GM12878 (cell line): Measurements from ENCODE around the gene MLLT3. TPM values are rescaled to one million over a fixed set of nuclear protein-coding genes. Genes with fewer than 3 reads are reported as not detected.
A peak's percentile ranks its signal among the peaks of the same experiment; 100 is the strongest.

Experiments
- ATAC-seq: fragments of 200-7000 bp; cut with Tn5 transposase; 3 replicates; pipeline ENCODE4 v1.9.1; 2020; ENCODE audit warnings: mild to moderate bottlenecking, moderate library complexity
- BruUV-seq: library from RNA; stranded (reverse); fragments of 400-500 nt; replicated peaks from 2 replicates; lab custom pipeline; 2021; lab: Mats Ljungman, UMichigan
- CTCF ChIA-PET: fragments of 300-600 bp; sonication (Branson Sonifier 250); formaldehyde crosslinking; extraction: SDS; loops from one replicate; lab custom pipeline; 2021; ENCODE audit warnings: inconsistent platforms; lab: Yijun Ruan, JAX
- POLR2A ChIA-PET: fragments of 350-600 bp; formaldehyde crosslinking; extraction: SDS; loops from one replicate; lab custom pipeline; 2021; ENCODE audit warnings: inconsistent platforms; lab: Charles Lee
- RAD21 ChIA-PET: fragments of 300-600 bp; sonication (Branson Sonifier 250); formaldehyde crosslinking; loops from one replicate; lab custom pipeline; 2023; ENCODE audit warnings: antibody characterized with exemption; ENCODE audit not compliant: unreplicated experiment; lab: Charles Lee
- SMC1A ChIA-PET: fragments of 300-600 bp; sonication (Branson Sonifier 250); formaldehyde crosslinking; loops from one replicate; lab custom pipeline; 2023; ENCODE audit not compliant: unreplicated experiment, uncharacterized antibody; lab: Charles Lee
- DNase-seq: peaks from one replicate; pipeline ENCODE4 v3.0.0-alpha.2; 2011; ENCODE audit warnings: low read depth, low spot score
- FAIRE-seq: peaks from 3 replicates; lab custom pipeline; 2011; peaks lifted over from hg19 to GRCh38; lab: Jason Lieb, UNC
- H2AFZ ChIP-seq: 2 replicates; pipeline ENCODE4 v1.6.0; 2011; ENCODE audit warnings: low read depth, low read length, control low read depth; ENCODE audit not compliant: control insufficient read depth
- H3K27ac ChIP-seq: 2 replicates; pipeline ENCODE4 v1.5.1; 2011; ENCODE audit warnings: control low read depth; ENCODE audit not compliant: control insufficient read depth, insufficient read depth
- H3K27me3 ChIP-seq, 2 experiments: replicated peaks in 1 of 2; 2 replicates each; pipeline versions ENCODE4 v1.6.0 to v1.6.1; 2011; ENCODE audit warnings: low read length in 1 of 2; ENCODE audit not compliant: control insufficient read depth in 2 of 2, insufficient read depth in 2 of 2
- H3K36me3 ChIP-seq, 2 experiments: 2 replicates each; pipeline ENCODE4 v1.5.1; 2011; ENCODE audit warnings: low read length in 1 of 2; ENCODE audit not compliant: control insufficient read depth in 2 of 2, insufficient read depth in 2 of 2
- H3K4me1 ChIP-seq: 2 replicates; pipeline ENCODE4 v1.6.1; 2011; ENCODE audit warnings: mild to moderate bottlenecking, low read length, moderate library complexity, mixed read lengths; ENCODE audit not compliant: control insufficient read depth, insufficient read depth
- H3K4me2 ChIP-seq: 2 replicates; pipeline ENCODE4 v1.6.0; 2011; ENCODE audit warnings: control low read depth; ENCODE audit not compliant: control insufficient read depth, insufficient read depth
- H3K4me3 ChIP-seq: fragments of 200-600 bp; sonication (generic); 2 replicates; pipeline ENCODE4 v1.5.1; 2016
- H3K79me2 ChIP-seq: 2 replicates; pipeline ENCODE4 v1.6.0; 2011; ENCODE audit warnings: low read length; ENCODE audit not compliant: control insufficient read depth, insufficient read depth
- H3K9ac ChIP-seq: 2 replicates; pipeline ENCODE4 v1.8.0; 2011; ENCODE audit warnings: low read length, control low read depth, mixed read lengths; ENCODE audit not compliant: control insufficient read depth, insufficient read depth
- H3K9me3 ChIP-seq: replicated peaks from 3 replicates; pipeline ENCODE4 v1.5.1; 2011; ENCODE audit warnings: mild to moderate bottlenecking, low read length; ENCODE audit not compliant: control insufficient read depth, insufficient read depth
- H4K20me1 ChIP-seq: 2 replicates; pipeline ENCODE4 v1.6.0; 2011; ENCODE audit not compliant: control insufficient read depth, insufficient read depth
- BRCA1 ChIP-seq: IDR thresholded peaks from 2 replicates; pipeline ENCODE4 v1.6.1; 2011; ENCODE audit warnings: low read depth, low read length, improper control_type of control experiment
- CBX3 ChIP-seq: fragments of 200-600 bp; sonication (generic); IDR thresholded peaks from 2 replicates; pipeline ENCODE4 v1.6.1; 2016; ENCODE audit warnings: low read depth, borderline replicate concordance
- EED ChIP-seq: sonication (generic); IDR thresholded peaks from 2 replicates; pipeline ENCODE4 v1.6.1; 2016; ENCODE audit warnings: antibody characterized with exemption, low read depth
- ETV6 ChIP-seq, 2 experiments: fragments of 450-650 bp in 1 of 2; IDR thresholded peaks in 1 of 2; conservative IDR thresholded peaks in 1 of 2; 2 replicates each; pipeline ENCODE4 v1.6.1; 2014; ENCODE audit warnings: antibody characterized with exemption in 1 of 2, borderline replicate concordance in 1 of 2, low read depth in 1 of 2, mild to moderate bottlenecking in 1 of 2, moderate library complexity in 1 of 2
- EZH2 ChIP-seq: IDR thresholded peaks from 2 replicates; pipeline ENCODE4 v1.6.1; 2012; ENCODE audit warnings: low read depth, mild to moderate bottlenecking, control low read depth, inconsistent platforms, low read length, borderline replicate concordance; ENCODE audit not compliant: control insufficient read depth
- JUNB ChIP-seq: IDR thresholded peaks from 2 replicates; pipeline ENCODE4 v1.6.1; 2016; ENCODE audit warnings: antibody characterized with exemption, mild to moderate bottlenecking
- NFIC ChIP-seq: IDR thresholded peaks from 2 replicates; pipeline ENCODE4 v1.6.1; 2012; ENCODE audit warnings: low read depth, mild to moderate bottlenecking, inconsistent platforms, low read length, moderate library complexity
- NR2C1 ChIP-seq: fragments of 450-650 bp; IDR thresholded peaks from 2 replicates; pipeline ENCODE4 v1.6.1; 2017; ENCODE audit warnings: antibody characterized with exemption, mild to moderate bottlenecking, moderate library complexity
- PML ChIP-seq: IDR thresholded peaks from 2 replicates; pipeline ENCODE4 v1.6.1; 2012; ENCODE audit warnings: low read length, inconsistent platforms
- SMAD5 ChIP-seq: IDR thresholded peaks from 2 replicates; pipeline ENCODE4 v1.6.1; 2016; ENCODE audit warnings: antibody characterized with exemption, low read depth
- SMC3 ChIP-seq: IDR thresholded peaks from 2 replicates; pipeline ENCODE4 v1.6.1; 2011; ENCODE audit warnings: low read length, improper control_type of control experiment, borderline replicate concordance
- ZNF207 ChIP-seq: fragments of 450-650 bp; IDR thresholded peaks from 2 replicates; pipeline ENCODE4 v1.6.1; 2014; ENCODE audit warnings: antibody characterized with exemption, mild to moderate bottlenecking, borderline replicate concordance
- WGBS: methylation state at CpG from one replicate; pipeline ENCODE4 v1.1.6; 2016; ENCODE audit warnings: low lambda C conversion rate; ENCODE audit not compliant: insufficient replicate concordance, insufficient coverage; ENCODE audit errors: missing lambda C conversion rate; 5-methylcytosine and 5-hydroxymethylcytosine counted together
- in situ Hi-C: fragments of 300-500 bp; cut with MboI; formaldehyde crosslinking; loops from 9 replicates; pipeline ENCODE4 v1.14.3; 2018; ENCODE audit warnings: mixed read lengths
- intact Hi-C: fragments of 100-400 bp; cut with micrococcal nuclease; formaldehyde crosslinking; loops from one replicate; pipeline ENCODE4 v1.14.2; 2022; ENCODE audit not compliant: unreplicated experiment
- polyA plus RNA-seq, 11 experiments: library from polyadenylated mRNA; depleted of rRNA in 4 of 11; unstranded in 6 of 11; stranded (reverse) in 5 of 11; fragments of >200 nt; fragmentation: Nextera tagmentation in 4 of 11; fragmentation: Illumina TruSeq in 1 of 11; extraction: Ambion mirVana in 4 of 11; extraction: Trizol in 1 of 11; gene quantifications; 1 replicate in 1 of 11; 2 replicates in 10 of 11; pipeline versions ENCODE4 v1.2.1 to v1.2.3, GENCODE V29; 2011 to 2016; ENCODE audit warnings: inconsistent platforms in 2 of 11, missing spikeins in 2 of 11, low read depth in 1 of 11
- total RNA-seq, 4 experiments: library from RNA; depleted of rRNA in 3 of 4; stranded (reverse); fragments of >200 nt in 3 of 4; fragmentation: Illumina TruSeq in 1 of 4; extraction: Trizol in 1 of 4; gene quantifications; 2 replicates each; pipeline versions ENCODE4 v1.2.1 to v1.2.3, GENCODE V29; 2013 to 2021
- TF ChIP-seq, protein P1 (sequence below): fragments of 450-650 bp; formaldehyde crosslinking; IDR thresholded peaks from 2 replicates; pipeline ENCODE4 v1.5.0; 2022; ENCODE audit warnings: mild to moderate bottlenecking, missing genetic modification characterization
- TF ChIP-seq, protein P2 (sequence below): fragments of 450-650 bp; IDR thresholded peaks from 2 replicates; pipeline ENCODE4 v1.6.1; 2016; ENCODE audit warnings: mild to moderate bottlenecking
- TF ChIP-seq, protein P3 (sequence below): fragments of 150-350 bp; IDR thresholded peaks from 2 replicates; pipeline ENCODE4 v1.6.1; 2014; ENCODE audit warnings: mild to moderate bottlenecking, low read depth, low read length

MLLT3 gene
- total and polyA plus RNA-seq, 10 of the 15 experiments (the other 5 are each of a cell fraction or from before 2014, with no cell fraction given), result 17.7 to 72.3 (median 35.6) TPM

DNA sequence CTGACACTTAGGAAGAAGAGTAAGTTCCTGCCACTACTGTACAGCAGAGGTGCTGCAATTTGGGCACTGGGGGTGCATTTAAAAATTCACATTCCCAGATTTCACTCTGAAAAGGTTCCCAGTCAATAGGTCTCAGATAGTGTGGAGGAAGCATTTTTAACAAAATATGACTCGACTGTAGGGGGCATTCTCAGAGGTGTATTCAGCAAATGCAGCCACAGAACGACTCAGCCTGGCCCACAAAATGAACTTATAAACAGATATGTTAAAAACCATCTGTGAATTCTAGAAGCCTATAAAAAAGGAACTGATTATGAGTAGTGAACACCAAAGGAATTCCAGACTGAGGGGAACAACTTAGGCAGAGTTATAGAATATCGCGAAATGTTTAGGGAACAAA, 31.1 kb downstream of the MLLT3 start (continued):
- TF ChIP-seq, protein P1, sequence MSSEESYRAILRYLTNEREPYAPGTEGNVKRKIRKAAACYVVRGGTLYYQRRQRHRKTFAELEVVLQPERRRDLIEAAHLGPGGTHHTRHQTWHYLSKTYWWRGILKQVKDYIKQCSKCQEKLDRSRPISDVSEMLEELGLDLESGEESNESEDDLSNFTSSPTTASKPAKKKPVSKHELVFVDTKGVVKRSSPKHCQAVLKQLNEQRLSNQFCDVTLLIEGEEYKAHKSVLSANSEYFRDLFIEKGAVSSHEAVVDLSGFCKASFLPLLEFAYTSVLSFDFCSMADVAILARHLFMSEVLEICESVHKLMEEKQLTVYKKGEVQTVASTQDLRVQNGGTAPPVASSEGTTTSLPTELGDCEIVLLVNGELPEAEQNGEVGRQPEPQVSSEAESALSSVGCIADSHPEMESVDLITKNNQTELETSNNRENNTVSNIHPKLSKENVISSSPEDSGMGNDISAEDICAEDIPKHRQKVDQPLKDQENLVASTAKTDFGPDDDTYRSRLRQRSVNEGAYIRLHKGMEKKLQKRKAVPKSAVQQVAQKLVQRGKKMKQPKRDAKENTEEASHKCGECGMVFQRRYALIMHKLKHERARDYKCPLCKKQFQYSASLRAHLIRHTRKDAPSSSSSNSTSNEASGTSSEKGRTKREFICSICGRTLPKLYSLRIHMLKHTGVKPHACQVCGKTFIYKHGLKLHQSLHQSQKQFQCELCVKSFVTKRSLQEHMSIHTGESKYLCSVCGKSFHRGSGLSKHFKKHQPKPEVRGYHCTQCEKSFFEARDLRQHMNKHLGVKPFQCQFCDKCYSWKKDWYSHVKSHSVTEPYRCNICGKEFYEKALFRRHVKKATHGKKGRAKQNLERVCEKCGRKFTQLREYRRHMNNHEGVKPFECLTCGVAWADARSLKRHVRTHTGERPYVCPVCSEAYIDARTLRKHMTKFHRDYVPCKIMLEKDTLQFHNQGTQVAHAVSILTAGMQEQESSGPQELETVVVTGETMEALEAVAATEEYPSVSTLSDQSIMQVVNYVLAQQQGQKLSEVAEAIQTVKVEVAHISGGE (CRISPR knock-in tag), result no peak
- no peak for TF ChIP-seq CBX3
- no peak for TF ChIP-seq PML
- no peak for TF ChIP-seq BRCA1
- TF ChIP-seq EED, result no peak
- TF ChIP-seq EZH2, result no peak

DNA sequence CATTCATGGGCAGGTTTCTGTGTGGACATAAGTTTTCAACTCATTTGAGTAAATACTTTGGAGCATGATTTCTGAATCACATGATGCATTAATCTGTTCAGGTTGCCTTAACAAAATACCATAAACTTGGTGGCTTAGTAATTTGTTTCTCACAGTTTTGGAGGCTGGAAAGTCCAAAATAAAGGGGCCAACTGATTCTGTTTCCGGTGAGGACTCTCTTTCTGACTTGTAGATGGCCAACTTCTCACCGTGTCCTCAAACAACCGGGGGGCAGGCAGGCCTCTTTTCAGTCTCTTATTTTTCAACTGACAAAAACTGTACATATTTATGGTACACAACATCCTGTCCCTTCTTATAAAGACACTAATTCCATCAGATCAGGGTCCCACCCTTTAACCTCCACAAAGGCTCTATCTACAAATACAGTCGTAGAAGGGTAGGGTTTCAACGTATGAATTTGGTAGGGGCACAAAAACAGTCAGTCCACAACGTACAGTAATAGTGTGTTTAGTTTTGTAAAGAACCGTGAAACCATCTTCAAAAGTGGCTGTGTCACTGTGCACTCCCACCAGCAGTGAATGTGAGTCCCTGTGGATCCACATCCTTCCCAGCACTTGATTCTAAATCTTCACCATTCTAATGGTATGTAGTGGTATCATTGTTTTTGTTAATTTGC, 37.2 kb downstream of the MLLT3 start:
- FAIRE-seq, result peak; percentile 88
- ChIA-PET POLR2A (interaction anchor here (1.1 to 2.9 kb wide), 2 partner anchors 8 to 16 kb away, joined by 5 to 8 read pairs; no protein-coding TSS in a partner anchor), CTCF (no interaction called here), SMC1A (interaction anchor here (1.4 kb wide), 1 partner anchor 37 kb away, joined by 6 read pairs; the partner anchor contains the start of gene MLLT3), RAD21 (interaction anchor here (0.9 to 1.4 kb wide), 3 partner anchors 15 to 32 kb away, joined by 3 read pairs; no protein-coding TSS in a partner anchor)
- no peaks in the 10 kb centered on the region for H4K20me1 ChIP-seq
- intact Hi-C loops (loop anchor here (5.0 kb wide), 1 partner anchor 37 kb away; the partner anchor contains the start of gene MLLT3), in situ Hi-C loops (no loop called here)
- H3K27me3 ChIP-seq, result no peaks in the 10 kb centered on the region
- peaks cover 0 to 2% of the 10 kb centered on the region in 2 experiments; a peak in 2 of 4 replicates for H3K36me3 ChIP-seq
- no peak overlapping the region; the same call in 1 of the 2 replicates for H3K4me2 ChIP-seq
- peaks cover 12% of the 10 kb centered on the region for H3K4me1 ChIP-seq
- no TSS peak for BruUV-seq
- no peak overlapping the region for H3K4me3 ChIP-seq
- peak; percentile 9; the same call in 2 of the 3 replicates for ATAC-seq
- DNase-seq, result no peak
- 21% methylated on average over 7 of the region's 7 CpGs for WGBS
- peaks cover 14% of the 10 kb centered on the region for H3K79me2 ChIP-seq
- peak overlapping the region; percentile 42; the same call in 1 of the 2 replicates for H3K27ac ChIP-seq
- peaks cover 27% of the 10 kb centered on the region; the same call in 2 of the 3 replicates for H3K9me3 ChIP-seq
- no peak overlapping the region for H3K9ac ChIP-seq
- H2AFZ ChIP-seq, result no peak overlapping the region
- TF ChIP-seq, protein P2, sequence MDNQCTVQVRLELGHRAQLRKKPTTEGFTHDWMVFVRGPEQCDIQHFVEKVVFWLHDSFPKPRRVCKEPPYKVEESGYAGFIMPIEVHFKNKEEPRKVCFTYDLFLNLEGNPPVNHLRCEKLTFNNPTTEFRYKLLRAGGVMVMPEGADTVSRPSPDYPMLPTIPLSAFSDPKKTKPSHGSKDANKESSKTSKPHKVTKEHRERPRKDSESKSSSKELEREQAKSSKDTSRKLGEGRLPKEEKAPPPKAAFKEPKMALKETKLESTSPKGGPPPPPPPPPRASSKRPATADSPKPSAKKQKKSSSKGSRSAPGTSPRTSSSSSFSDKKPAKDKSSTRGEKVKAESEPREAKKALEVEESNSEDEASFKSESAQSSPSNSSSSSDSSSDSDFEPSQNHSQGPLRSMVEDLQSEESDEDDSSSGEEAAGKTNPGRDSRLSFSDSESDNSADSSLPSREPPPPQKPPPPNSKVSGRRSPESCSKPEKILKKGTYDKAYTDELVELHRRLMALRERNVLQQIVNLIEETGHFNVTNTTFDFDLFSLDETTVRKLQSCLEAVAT, result no peak
- no peak for TF ChIP-seq NR2C1
- no peak for TF ChIP-seq SMC3
- no peak for TF ChIP-seq SMAD5
- TF ChIP-seq NFIC, result peak; percentile 38; the same call in 1 of the 2 replicates
- peak in 1 of 2 experiments; percentile 26; a peak in 1 of 4 replicates for TF ChIP-seq ETV6 (conservative IDR thresholded peaks at IDR 0.05 in 1 of 2, IDR thresholded peaks at IDR 0.05 in 1 of 2; ENCODE audit: borderline replicate concordance in 1 of 2, low read depth in 1 of 2)
- peak; percentile 59 for TF ChIP-seq JUNB
- no peak for TF ChIP-seq ZNF207
- TF ChIP-seq, protein P3, sequence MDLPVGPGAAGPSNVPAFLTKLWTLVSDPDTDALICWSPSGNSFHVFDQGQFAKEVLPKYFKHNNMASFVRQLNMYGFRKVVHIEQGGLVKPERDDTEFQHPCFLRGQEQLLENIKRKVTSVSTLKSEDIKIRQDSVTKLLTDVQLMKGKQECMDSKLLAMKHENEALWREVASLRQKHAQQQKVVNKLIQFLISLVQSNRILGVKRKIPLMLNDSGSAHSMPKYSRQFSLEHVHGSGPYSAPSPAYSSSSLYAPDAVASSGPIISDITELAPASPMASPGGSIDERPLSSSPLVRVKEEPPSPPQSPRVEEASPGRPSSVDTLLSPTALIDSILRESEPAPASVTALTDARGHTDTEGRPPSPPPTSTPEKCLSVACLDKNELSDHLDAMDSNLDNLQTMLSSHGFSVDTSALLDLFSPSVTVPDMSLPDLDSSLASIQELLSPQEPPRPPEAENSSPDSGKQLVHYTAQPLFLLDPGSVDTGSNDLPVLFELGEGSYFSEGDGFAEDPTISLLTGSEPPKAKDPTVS, result no peak
